Fibroblast of pulmonary artery (primary cell): Measurements from ENCODE around the gene PSMD1.

Source experiments
- DNase-seq: peaks from one replicate; pipeline ENCODE4 v3.0.0-alpha.2; 2010; ENCODE audit warnings: low read depth
- H3K4me3 ChIP-seq: replicated peaks from 2 replicates; pipeline ENCODE4 v1.5.1; 2011; ENCODE audit warnings: low read depth, mild to moderate bottlenecking, control low read depth, low read length, moderate library complexity
- TF ChIP-seq, protein P1 (sequence below): IDR thresholded peaks from 2 replicates; pipeline ENCODE4 v1.5.1; 2011; ENCODE audit warnings: mild to moderate bottlenecking, control low read depth, low read length, inconsistent platforms; ENCODE audit errors: missing control alignments

Gene PSMD1

DNA sequence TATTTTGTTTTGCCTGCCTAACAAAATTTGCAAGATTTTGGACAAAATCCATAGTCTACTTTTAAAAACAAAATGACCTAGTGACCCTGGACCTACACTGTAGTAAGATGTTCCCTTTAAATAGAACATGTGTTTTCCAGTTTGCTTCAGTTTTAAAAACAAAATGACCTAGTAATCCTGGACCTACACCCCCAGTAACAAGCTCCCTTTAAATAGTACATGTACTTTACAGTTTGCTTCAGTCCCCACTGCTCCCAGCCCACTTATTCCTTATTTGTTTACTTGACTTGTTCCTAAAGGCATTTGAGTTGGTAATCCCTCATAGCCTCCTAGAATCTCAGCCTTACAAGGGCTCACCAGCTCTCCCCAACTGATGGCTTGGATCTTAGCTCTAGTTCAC is 102.6 kb downstream of the PSMD1 start:
- H3K4me3 ChIP-seq = no peak overlapping the region
- DNase-seq = no peak
- TF ChIP-seq, protein P1, sequence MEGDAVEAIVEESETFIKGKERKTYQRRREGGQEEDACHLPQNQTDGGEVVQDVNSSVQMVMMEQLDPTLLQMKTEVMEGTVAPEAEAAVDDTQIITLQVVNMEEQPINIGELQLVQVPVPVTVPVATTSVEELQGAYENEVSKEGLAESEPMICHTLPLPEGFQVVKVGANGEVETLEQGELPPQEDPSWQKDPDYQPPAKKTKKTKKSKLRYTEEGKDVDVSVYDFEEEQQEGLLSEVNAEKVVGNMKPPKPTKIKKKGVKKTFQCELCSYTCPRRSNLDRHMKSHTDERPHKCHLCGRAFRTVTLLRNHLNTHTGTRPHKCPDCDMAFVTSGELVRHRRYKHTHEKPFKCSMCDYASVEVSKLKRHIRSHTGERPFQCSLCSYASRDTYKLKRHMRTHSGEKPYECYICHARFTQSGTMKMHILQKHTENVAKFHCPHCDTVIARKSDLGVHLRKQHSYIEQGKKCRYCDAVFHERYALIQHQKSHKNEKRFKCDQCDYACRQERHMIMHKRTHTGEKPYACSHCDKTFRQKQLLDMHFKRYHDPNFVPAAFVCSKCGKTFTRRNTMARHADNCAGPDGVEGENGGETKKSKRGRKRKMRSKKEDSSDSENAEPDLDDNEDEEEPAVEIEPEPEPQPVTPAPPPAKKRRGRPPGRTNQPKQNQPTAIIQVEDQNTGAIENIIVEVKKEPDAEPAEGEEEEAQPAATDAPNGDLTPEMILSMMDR = no peak

GRCh38 chr2:231160701-231161100 is 104.0 kb downstream of the PSMD1 start:
- H3K4me3 ChIP-seq = no peak overlapping the region
- TF ChIP-seq, protein P1 = no peak
- no peak for DNase-seq

GRCh38 chr2:231161252-231161839 is 104.7 kb downstream of the PSMD1 start:
- TF ChIP-seq, protein P1 = no peak
- no peak overlapping the region for H3K4me3 ChIP-seq
- no peak for DNase-seq

DNA sequence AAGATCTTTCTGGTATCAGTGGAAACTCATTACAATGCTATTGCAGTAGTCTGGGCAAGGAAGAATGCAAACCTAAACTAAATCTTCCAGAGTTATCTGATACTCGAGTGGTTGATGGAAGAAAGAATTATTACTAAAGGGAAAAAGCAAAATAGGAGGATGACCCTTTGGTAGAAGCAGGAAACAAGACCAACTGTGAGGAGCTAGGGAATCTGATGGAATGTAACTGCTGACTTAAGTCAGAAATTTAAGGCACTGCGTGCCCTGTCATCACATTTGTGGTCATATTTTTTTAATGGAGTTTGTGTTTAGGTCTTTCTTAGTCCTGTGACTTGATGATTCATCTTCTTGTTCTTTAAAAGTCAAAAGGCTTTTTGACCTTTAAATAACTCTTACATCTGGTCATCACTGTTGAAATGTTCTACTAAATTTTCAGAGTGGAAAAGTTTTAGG is 105.2 kb downstream of the PSMD1 start:
- peak; percentile 98 for DNase-seq
- no peak overlapping the region for H3K4me3 ChIP-seq
- TF ChIP-seq, protein P1 = no peak

- DNase-seq = no peak
- H3K4me3 ChIP-seq = no peak overlapping the region
- TF ChIP-seq, protein P1 = no peak
Observed at GRCh38 chr2:231163011-231163410, 106.3 kb downstream of the PSMD1 start.

DNA sequence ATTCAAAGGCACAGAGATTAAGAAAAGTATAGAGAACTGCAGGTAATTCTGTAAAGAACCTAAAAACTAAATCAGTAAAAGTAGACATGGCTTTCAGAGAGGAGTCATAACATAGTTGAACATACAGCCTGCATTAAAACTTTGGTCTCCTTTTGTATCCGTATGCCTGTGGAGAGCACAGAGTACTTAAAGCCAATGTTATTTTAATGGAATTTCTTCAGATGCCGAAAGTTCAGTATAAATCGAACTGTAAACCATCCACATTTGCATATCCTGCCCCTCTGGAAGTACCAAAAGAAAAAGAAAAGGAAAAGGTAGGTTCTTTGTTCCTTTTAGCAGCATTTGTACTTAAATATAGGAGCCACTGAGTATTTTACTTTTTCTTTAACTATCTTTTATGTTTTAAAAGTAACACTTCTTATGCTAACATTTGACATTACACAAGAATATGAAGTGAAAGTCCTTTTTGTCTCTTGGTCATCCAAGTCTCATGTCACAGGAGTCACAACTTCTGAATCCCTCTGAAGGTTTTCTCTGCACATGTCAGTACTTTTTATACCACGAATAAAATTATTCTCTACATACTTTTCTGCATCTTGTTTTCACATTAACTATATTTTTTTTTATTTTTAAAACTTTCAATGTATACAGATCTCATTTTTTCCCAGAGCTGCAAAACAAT is 106.9 kb downstream of the PSMD1 start:
- TF ChIP-seq, protein P1 = no peak

More for the DNA sequence above, 106.9 kb downstream of the PSMD1 start:
- no peak for DNase-seq
- H3K4me3 ChIP-seq = no peak overlapping the region
